RCC 7860 (cell line): ENCODE measurements around the gene MEPCE.

ENCODE experiments used
- DNase-seq: peaks from one replicate; pipeline ENCODE4 v3.0.0-alpha.2; 2015; ENCODE audit warnings: low spot score
- FAIRE-seq: peaks from 2 replicates; lab custom pipeline; 2012; peaks lifted over from hg19 to GRCh38; lab: Jason Lieb, UNC

Gene MEPCE

DNA sequence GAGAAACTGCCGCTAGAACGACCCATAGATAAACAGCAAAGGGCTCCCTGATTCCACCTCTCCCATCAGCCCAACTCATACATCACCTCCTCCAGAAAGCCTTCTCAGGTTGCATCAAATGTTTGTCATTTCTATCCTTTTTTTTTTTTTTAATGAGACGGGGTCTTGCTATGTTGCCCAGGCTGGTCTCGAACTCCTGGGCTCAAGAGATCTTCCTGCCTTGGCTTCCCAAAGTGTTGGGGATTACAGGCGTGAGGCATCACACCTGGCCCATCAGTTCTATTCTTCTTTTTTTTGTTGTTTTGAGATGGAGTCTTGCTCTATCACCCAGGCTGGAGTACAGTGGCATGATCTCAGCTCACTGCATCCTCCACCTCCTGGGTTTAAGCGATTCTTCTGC is 27.4 kb downstream of the MEPCE start:
- no peak for DNase-seq
- FAIRE-seq: no peak

DNA sequence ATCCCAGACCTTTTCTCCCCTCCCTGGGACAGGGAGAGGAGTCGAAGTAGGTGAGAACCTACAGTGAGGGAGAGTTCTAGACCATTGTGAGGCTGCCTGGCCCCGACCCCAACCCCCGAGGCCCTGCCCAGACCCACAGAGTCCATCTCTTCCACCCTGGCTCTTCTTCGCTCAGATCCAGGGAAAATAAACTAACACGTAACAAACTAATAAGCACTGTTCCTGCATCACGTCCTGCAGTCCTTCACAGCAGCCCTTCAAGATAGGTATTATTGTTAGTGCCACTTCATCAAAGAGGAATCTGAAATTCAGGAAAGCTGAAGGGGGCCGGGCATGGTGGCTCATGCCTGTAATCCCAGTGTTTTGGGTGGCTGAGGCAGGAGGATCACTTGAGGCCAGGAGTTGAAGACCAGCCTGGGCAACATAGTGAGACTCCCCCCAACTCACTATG is 34.6 kb downstream of the MEPCE start, which contains the start of gene SPACDR:
SPACDR (minus strand) TSS at position 51 of the 451 bp plus-strand sequence. CDS start 235 bp downstream, outside the sequence.
- DNase-seq (no peak), FAIRE-seq (no peak)

DNA sequence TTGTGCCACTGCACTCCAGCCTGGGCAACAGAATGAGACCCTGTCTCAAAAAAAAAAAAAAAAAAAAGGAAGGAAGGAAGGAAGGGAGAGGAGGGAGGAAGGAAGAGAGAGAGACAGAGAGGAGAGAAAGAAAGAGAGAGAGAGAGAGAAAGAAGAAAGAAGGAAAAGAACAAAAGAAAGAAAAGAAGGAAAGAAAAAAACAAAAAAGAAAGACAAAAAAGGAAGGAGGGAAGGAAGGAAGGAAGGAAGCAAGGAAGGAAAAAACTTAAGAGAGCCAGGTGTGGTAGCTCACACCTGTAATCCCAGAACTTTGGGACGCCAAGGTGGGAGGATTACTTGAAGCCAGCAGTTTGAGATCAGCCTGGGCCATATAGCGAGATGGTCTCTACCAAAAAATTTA is 35.2 kb downstream of the MEPCE start:
- FAIRE-seq (no peak), DNase-seq (no peak)

DNA sequence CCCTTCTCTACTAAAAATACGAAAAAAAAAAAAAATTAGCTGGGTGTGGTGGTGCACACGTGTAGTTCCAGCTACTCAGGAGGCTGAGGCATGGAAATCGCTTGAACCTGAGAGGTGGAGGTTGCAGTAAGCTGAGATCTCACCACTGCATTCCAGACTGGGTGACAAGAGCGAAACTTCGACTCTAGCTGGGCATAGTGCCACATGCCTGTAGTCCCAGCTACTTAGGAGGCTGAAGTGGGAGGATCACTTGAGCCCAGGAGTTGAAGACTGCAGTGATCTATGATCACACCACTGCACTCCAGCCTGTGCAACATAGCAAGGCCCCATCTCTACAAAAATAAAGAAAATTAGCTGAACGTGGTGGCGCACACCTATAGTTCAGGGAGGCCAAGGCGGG is 35.7 kb downstream of the MEPCE start:
- DNase-seq (no peak), FAIRE-seq (no peak)

DNA sequence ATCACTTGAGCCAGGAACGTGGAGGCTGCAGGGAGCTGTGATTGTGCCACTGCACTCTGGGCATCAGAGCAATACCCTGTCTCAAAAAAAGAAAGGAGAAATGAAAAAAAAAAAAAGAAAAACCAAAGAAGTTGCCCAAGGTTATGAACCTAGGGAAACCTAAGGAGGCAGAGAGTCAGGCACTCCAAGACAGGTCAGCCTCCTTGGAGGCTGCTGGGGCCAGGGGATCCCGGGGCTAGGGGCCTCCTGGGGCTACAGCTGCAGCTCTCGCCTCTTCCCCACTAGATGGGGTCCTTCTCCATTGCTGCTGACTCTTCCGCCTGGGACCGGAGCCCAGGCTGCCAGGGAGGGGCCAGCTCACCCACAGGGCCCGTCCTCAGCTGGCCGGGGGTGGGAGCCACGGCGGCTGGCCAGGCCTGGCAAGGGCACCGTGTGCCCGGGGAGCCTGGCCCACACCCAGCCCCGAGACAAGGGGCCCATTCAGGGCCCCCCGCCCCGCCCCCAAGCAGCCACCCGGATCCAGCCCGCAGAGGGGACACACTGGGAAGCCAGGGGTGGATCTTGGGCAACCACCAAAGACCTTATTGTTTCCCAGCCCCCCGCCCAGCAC is 36.2 kb downstream of the MEPCE start:
- FAIRE-seq: no peak

DNA sequence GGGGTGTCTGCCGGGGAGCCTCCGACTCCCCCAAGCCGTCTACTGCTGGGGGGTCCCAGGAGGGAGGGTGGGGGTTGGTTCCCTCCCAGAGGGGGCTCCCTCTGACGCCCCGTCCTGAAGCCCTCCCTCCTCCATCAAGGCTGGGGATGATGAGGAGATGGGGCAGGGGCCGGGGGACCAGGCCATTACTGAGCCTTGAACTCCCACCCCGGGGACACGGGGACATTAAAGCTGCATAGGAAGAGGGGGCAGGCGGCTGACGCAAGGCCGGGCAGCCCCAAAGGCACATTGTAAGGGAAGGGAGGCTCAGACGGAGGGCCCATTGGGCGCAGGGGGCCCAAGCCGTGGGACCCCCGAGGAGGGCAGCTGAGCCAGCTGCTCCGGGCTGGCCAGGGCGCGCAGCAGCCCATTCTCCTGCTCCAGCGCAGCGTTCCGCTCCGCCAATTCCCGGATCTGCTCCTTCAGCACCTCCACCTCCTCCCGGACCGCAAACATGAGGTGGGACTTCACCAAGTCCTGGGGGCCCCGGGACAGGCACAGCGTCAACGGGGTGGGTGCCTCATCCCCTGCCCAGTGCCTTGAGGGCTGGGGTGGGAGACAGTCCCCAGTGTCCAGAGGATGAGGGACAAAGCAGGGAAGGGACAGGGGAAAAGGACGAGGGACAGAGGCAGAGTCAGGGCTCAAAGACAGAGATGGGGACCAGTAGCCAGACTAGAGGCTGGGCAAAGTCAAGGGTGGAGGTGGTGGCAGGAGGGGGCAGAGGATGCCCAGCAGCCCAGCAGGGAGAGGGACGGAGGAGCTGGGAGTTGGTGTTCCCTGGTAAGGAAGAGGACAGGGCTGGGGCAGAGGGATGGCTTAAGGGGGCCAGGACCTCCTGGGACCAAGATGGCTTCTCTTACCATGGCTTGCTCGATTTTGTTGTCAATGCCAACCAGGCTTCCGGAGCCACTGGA is 37.3 kb downstream of the MEPCE start:
- FAIRE-seq (no peak), DNase-seq (no peak)

More for the DNA sequence above, 36.2 kb downstream of the MEPCE start:
- no peak for DNase-seq

DNA sequence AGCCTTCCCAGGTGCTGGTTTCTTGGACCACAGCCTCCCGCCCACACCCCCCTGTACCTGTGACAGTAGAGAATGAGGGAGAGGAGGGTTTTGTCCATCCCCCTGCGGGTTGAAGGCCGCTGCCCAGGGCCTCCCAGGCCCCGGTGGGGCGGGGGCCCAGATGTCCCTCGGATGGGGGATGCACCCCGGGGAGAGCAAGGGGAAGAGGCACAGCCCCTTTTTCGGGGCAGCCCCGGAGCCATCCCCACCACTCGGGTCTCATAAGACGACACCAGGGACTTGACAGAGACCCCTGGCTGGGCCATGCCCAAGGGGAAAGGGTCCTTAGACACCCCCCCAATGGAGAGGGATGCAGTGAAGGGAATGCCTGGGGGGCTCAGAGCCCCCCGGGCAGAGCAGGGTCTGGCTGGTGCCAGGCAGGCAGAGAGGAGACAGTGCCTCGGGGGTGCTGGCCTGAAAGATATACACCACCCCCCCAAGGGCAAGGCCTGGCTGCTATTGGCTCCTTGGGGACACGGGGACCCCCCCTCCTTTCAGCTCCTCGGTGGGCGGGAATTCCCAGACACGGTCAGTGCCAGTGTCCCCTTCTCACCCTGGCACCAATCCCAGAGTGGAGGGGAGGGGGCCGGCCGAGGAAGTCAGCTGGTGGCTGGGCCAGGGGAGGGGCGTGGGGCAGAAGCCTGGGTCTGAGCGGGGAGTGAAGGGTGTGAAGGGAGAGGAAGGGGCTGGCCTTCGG is 38.2 kb downstream of the MEPCE start:
- FAIRE-seq: no peak

DNA sequence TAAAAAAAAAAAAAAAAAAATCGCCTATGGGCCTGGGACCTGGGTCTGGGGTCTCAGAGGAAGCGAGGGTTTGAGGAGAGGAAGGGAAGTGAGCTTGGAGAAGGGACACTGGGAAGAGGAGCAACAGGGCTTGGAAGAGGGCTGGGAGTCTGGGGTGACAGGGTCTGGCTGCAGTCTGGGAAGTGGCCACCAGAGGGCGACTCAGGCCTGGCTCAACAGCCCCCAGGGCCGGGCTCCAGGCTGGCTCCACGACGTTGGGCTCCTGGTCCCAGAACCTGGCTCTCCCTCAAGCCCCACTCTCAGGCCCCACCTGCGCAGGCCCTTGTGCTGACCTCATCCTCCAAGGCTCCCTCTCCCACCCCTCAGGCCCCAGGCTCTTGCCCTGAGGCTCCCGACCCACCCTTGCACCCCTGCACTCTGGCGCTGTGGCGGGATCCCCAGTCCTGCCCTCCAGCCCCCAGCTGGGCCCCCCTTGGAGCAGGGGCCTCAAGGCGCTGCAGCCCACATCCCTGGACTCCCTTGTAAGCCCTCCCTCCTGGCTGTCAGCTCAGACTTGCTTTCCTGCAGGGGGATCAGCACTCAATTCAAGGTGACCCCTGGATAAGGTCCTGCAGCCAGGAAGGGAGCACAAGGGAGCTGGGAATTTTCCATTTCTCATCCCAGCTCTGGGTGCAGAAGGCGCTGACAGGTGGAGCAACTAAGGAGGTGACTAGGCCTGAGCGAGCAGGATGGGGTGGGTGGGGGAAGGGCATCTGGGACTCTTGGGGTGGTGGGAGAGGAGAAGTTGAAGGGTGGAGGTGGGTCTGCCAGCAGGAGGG is 39.8 kb downstream of the MEPCE start:
- no peak for FAIRE-seq
- DNase-seq: peak; percentile 53

More for the DNA sequence above, 38.2 kb downstream of the MEPCE start:
- no peak for DNase-seq

DNA sequence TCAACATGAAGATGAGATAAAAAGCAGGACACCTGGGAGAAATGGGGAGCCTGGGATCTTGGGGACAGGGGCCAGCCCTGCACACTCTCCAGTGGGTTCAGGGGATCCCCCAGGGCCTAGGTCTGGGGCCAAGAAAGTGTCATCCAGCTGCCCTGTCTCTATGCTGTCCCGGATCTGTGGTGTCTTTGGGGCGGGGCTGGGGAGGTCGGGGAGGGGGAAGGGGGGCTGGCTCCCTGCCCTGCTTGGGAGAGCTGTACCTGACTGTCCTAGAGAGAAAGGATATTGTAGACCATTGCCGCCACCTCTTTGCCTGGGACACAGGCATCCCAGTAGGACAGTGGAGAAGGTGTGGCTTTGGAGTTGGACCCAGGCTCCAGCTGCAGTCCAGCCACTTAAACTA is 41.4 kb downstream of the MEPCE start:
- no peak for FAIRE-seq
- DNase-seq: no peak

DNA sequence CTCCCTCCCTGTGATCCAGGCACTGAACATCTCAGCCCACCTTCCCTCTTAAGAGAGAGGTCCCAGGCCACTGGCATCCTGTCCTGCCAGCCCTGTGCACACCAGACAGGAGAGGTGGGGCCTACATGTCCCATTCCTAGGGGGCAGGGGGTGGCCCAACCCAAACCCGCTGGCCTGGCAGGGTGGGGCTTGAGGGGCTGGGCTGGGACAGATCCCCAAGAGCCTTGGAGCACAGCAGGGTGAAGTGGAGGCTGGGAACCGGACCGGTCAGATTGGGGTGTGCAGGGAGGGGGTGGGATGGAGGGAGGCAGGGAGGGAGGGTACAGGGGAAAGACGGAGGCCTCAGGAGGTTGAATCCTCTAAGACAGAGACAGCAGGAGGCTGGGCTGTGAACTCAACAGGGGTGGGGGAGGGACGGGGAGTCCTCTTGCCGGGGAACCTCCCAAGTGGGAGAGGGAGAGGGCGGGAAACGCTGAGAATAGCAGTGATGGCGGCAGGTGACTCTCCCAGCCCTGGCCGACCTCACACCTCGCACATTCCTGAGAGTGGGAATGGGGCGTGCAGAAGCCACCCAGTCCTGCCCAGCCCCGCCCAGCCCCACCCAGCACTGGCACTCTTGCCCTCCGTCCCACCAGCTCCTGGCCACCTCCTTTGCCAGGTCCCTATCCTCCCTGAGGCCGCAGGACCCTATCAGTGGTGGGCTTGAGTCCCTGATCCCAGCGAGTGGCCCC is 42.7 kb downstream of the MEPCE start:
- DNase-seq (no peak), FAIRE-seq (no peak)

DNA sequence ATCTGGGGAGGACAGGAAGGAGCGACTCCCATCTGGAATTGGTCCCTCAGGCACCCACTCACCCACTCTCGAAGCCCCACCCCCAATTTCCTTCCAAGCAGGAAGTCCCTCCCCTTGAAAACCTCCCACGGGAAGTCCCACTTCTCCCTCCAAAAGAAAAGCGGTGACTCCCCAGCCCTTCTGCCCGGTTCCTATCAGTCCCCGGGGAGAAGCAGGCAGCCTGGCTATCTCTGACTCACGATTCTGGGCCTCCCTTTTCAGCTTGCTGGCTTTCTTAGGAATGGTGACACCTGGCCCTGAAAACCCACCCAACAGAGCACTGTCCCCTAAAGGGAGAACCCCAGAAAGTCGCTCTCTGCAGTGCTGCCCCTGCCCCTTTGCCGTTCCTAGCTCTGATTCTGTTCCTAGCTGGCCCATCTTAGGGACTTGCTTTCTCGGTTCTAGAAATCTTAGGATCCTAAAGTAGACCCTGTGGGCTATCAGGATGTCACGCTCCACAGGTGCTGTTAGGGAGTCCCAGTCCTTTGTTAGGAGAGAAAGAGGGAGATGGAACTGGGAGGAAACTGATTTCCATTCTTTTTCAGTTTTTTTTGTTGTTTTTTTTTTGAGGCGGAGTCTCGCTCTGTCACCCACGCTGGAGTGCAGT is 43.3 kb downstream of the MEPCE start:
- DNase-seq: no peak
- FAIRE-seq: no peak

DNA sequence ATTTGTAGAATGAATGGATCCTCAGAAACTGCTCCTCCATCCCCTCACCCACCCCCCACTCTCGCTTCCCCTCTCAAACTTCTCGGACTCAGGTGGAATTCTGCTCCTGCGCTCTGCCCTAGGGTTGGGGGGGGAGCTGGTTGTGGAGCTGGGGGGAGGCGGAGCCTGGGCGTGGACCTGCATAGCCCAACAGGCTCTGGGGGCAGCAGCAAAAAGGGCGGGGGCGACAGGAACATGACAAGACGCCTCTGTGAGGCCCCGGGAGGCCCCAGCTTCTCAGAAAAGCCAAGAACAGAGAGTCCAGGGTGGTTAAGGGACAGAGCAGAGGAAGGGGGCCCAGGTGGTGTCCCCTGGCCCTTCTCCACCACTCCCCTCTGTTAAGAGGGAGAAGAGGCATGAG is 45.9 kb downstream of the MEPCE start:
- FAIRE-seq: no peak

DNA sequence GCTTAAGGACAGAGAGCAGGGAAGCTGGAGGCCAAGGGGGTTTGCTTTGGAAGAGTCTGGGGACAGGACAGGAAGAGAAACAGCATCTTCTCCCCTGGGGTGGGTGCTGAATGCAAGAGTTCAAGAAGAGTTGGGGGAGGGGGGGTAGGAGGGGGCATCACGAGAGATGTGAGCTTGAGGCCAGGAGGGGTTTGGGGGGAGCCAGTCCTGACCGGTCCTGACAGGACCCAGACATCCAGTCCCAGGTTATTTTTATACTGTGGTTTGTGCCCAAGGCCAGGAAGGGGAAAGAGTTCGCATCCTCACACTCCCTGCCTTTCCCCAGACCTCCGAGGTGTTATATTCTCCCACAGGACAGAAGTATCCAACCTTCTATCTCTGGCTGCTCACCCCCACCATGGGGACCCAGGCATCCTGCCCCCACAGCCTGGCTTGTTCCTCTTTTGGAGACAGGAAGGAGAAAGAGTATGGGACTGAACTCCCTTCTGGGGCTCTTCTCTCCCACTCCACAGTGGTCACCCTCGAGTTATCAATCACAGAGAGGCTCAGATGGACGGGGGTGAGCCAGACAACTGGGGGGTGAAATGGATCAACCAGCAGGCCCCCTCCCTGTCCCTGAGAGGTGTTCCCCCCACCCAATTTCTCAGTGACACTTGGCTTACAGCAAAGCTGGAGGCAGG is 46.6 kb downstream of the MEPCE start:
- DNase-seq (no peak), FAIRE-seq (no peak)

More for the DNA sequence above, 45.9 kb downstream of the MEPCE start:
- no peak for DNase-seq

DNA sequence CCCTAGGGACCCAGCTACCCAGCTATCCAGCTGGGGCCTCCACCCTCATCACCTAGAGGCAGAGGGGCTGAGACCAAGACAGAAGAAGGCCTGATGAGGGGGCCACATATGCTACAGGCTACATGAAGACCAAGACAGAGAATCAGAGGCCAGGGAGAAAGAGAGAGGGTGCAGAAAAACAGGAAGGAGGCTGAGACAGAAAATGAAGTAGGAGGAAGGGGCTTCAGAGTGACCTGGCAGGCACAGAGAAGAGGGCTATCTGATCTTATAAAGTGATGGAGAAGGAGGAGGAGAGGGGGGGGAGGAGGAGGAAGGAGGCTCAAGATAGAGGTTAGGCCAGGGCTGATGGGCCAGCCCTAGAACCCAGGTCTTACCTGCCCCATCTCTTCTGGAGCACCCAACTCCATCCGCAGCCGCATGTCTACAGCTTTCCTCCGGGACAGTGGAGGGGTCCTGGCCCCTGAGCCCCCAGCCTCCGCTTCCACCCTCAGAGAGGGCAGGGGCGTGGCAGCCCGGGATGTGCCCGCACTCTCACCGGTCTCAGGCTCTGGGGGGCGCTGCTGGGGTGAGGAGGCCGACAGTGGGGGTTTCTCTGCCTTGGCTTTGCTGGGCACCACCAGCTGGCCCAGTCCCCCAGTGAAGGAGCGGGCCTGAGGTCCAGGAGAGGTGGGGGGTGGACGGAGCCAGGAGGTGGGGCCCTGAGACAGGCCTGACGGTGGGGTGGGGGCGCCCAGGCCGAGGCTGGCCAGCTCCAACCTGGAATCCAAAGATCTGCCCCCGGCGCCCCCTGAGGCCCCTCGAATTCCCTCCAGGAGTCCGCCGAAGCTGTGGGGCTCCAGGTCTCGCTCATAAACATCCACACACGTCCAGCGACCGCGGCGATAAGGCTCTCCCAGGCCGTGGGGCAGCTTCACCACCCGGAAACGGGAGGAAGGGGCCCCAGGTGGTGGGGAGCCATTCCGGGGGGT is 47.6 kb downstream of the MEPCE start:
- no peak for FAIRE-seq
- no peak for DNase-seq

DNA sequence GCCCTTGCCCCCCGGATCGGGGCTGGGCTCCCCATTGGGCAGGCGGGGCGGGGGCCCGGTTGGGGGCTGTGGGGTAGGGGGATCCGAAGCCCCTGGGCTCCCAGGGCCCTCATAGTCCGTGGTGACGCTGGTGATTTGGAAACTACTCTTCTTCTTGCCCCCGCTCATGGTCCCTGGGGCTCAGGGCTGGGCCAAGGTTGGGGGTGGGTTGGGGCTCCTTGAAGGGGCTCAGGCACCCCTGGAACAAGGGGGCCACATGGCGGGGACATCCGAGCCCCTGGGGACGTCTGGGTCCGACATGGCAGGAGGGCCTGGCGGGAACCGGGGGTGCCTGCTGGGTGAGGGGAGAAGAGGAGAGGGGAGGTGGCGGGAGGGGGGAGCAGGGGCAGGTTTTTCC is 48.2 kb downstream of the MEPCE start:
- FAIRE-seq (no peak), DNase-seq (no peak)

DNA sequence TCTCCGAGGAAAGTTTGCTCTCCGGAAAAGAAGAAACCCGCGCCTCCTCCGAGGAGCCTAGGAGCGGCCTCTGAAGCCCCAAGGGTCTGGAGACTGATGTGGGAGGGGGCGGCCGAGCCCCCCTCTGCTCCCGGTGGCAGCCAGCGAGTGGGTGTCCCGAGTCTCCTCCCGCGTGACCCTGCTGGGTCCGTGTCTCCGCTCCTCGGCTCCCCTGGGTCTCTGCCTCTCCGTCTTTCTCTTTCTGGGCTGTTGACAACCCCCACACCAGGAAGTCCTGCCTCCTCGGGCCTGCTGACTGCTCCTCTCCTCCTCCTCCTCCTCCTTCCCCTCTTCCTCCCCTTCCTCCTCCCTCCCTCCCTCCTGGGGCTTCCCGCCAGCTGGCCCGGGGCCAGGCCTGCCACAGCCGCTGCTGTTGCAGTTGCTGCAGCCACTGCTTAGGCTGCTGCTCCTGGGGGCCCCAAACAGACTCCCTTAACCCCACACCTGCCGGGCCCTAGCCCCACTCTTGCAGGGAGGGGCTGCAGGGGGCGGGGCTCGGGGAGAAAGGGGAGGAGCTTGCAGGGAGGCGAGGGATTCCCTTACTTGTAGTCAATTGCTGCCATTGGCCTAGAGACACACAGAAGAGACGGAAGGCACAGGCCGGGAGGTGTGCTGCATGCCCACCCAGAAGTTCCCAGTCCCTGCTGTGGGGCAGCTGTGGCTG is 49.5 kb downstream of the MEPCE start, which contains the start of gene TSC22D4:
TSC22D4 (minus strand) TSS at position 257 of the 703 bp plus-strand sequence. CDS start 1,176 bp downstream, outside the sequence.
- peak; percentile 49 for FAIRE-seq
- peak; percentile 92 for DNase-seq

DNA sequence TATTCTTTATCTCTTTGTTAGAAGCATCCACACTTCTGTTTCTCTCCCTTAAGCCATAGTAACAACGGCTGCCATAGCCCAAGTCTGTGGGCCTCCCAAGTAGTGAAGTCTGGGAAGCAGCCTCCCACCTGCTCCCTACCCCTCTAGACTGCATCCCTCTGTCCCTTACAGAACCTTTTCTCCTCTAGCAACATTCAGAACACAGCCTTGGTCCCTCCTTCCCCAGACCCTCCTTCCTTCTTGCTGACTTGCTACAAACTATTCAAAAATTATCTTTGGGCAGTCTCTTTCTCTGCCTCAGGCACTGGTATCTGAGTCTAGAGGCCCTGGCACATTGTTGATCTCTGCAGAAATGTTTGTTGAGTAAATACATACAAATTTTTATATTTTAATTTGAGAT is 51.8 kb downstream of the MEPCE start:
- DNase-seq (no peak), FAIRE-seq (no peak)
